ENCODE results near the gene SFMBT2. TPM values are rescaled to one million over a fixed set of nuclear protein-coding genes. Genes with fewer than 3 reads are reported as not detected.

Gene SFMBT2
- total and polyA plus RNA-seq, 10 of the 15 experiments (the other 5 are each of a cell fraction or from before 2014, with no cell fraction given) = 2.8 to 29.6 (median 15.1) TPM

DNA sequence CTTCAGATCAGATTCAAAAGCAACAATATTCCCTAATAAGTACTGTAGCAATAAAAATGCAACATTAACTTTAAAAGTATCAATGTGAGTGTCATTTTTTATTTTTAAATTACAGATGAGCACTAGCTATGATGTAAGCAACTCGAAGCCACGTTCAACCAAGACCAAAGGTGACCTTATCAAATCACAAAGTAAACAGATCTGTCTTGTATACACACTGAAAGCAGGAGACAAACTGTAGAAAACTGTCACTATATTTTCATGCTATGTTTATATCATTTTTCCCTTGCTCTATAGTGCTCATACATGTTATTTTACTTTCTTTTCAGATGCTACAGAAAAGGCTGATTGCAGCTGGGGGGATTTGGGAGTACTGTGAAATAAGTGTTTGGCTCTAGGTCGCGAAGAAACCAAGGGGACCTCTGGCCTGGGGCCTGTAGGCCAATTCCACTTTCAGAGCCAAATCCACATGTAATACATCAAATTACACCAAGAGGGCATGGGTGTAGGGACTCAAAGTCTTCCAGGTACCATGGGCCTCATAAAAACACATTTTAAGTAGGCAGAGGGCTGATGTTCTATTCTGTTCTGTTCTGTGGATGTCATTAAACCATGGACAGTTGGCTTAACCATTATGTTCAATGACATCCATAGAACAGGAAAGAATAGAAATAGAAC is 245.2 kb downstream of the SFMBT2 start:
- no peak overlapping the region for H3K9ac ChIP-seq (ENCODE audit: control insufficient read depth, insufficient read depth, low read length)
- no peaks in the 10 kb centered on the region for H3K9me3 ChIP-seq (replicated peaks; ENCODE audit: control insufficient read depth, insufficient read depth, low read length)
- ATAC-seq (no peak), DNase-seq (ENCODE audit: low read depth, low spot score) (no peak), FAIRE-seq (no peak)
- no peak overlapping the region for H3K27ac ChIP-seq (ENCODE audit: control insufficient read depth, insufficient read depth)
- no peak for TF ChIP-seq MEF2B (IDR thresholded peaks at IDR 0.05; ENCODE audit: partially characterized antibody, poor library complexity, severe bottlenecking)
- no peak for TF ChIP-seq HCFC1 (IDR thresholded peaks at IDR 0.05; ENCODE audit: low read length)
- no peak for TF ChIP-seq NFYB (IDR thresholded peaks at IDR 0.05; ENCODE audit: insufficient read depth, low read depth, low read length)
- TF ChIP-seq RCOR1 (conservative IDR thresholded peaks at IDR 0.05; ENCODE audit: low read depth, low read length) = no peak
- TF ChIP-seq, protein P1, sequence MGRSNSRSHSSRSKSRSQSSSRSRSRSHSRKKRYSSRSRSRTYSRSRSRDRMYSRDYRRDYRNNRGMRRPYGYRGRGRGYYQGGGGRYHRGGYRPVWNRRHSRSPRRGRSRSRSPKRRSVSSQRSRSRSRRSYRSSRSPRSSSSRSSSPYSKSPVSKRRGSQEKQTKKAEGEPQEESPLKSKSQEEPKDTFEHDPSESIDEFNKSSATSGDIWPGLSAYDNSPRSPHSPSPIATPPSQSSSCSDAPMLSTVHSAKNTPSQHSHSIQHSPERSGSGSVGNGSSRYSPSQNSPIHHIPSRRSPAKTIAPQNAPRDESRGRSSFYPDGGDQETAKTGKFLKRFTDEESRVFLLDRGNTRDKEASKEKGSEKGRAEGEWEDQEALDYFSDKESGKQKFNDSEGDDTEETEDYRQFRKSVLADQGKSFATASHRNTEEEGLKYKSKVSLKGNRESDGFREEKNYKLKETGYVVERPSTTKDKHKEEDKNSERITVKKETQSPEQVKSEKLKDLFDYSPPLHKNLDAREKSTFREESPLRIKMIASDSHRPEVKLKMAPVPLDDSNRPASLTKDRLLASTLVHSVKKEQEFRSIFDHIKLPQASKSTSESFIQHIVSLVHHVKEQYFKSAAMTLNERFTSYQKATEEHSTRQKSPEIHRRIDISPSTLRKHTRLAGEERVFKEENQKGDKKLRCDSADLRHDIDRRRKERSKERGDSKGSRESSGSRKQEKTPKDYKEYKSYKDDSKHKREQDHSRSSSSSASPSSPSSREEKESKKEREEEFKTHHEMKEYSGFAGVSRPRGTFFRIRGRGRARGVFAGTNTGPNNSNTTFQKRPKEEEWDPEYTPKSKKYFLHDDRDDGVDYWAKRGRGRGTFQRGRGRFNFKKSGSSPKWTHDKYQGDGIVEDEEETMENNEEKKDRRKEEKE (IDR thresholded peaks at IDR 0.05) = no peak
- TF ChIP-seq, protein P2, sequence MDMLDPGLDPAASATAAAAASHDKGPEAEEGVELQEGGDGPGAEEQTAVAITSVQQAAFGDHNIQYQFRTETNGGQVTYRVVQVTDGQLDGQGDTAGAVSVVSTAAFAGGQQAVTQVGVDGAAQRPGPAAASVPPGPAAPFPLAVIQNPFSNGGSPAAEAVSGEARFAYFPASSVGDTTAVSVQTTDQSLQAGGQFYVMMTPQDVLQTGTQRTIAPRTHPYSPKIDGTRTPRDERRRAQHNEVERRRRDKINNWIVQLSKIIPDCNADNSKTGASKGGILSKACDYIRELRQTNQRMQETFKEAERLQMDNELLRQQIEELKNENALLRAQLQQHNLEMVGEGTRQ (IDR thresholded peaks at IDR 0.05; ENCODE audit: borderline replicate concordance, low read depth, low read length) = no peak
- TF ChIP-seq NFIC (IDR thresholded peaks at IDR 0.05; ENCODE audit: low read depth, low read length) = no peak
- no peak for TF ChIP-seq CBX3 (IDR thresholded peaks at IDR 0.05; ENCODE audit: borderline replicate concordance, low read depth)
- no peak for TF ChIP-seq KDM1A (IDR thresholded peaks at IDR 0.05; ENCODE audit: borderline replicate concordance)
- TF ChIP-seq, protein P3, sequence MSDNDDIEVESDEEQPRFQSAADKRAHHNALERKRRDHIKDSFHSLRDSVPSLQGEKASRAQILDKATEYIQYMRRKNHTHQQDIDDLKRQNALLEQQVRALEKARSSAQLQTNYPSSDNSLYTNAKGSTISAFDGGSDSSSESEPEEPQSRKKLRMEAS (IDR thresholded peaks at IDR 0.05; ENCODE audit: low read depth, low read length) = no peak
- TF ChIP-seq EP300 (IDR thresholded peaks at IDR 0.05; ENCODE audit: borderline replicate concordance in 1 of 2, control insufficient read depth in 1 of 2, low read depth in 2 of 2, low read length in 2 of 2) = no peak
- no peak for TF ChIP-seq ZBED1 (IDR thresholded peaks at IDR 0.05; ENCODE audit: borderline replicate concordance)
- intact Hi-C loops (cut with micrococcal nuclease; ENCODE audit: unreplicated experiment) (no loop called here), in situ Hi-C loops (cut with MboI) (no loop called here)
- ChIA-PET CTCF (interaction anchor here (1.0 kb wide), 1 partner anchor 10 kb away, joined by 3 read pairs; no protein-coding TSS in a partner anchor), SMC1A (ENCODE audit: uncharacterized antibody, unreplicated experiment) (interaction anchor here (1.5 kb wide), 1 partner anchor 13 kb away, joined by 5 read pairs; no protein-coding TSS in a partner anchor), RAD21 (ENCODE audit: unreplicated experiment) (no interaction called here), POLR2A (interaction anchor here (0.6 kb wide), 1 partner anchor 63 kb away, joined by 3 read pairs; no protein-coding TSS in a partner anchor)
- WGBS (ENCODE audit: insufficient coverage, insufficient replicate concordance, low lambda C conversion rate, missing lambda C conversion rate) = 95% methylated on average over 4 of the region's 4 CpGs
- H3K79me2 ChIP-seq (ENCODE audit: control insufficient read depth, insufficient read depth, low read length) = no peaks in the 10 kb centered on the region
- no peaks in the 10 kb centered on the region for H3K27me3 ChIP-seq (replicated peaks in 1 of 2; ENCODE audit: control insufficient read depth in 2 of 2, insufficient read depth in 2 of 2, low read length in 1 of 2)
- H4K20me1 ChIP-seq (ENCODE audit: control insufficient read depth, insufficient read depth) = no peaks in the 10 kb centered on the region
- no TSS peak for BruUV-seq (replicated peaks)
- H3K36me3 ChIP-seq (ENCODE audit: control insufficient read depth in 2 of 2, insufficient read depth in 2 of 2, low read length in 1 of 2) = peaks cover 34 to 35% of the 10 kb centered on the region in 2 experiments
- H3K4me3 ChIP-seq = no peak overlapping the region
- no peak overlapping the region for H3K4me2 ChIP-seq (ENCODE audit: control insufficient read depth, insufficient read depth)
- no peak overlapping the region for H2AFZ ChIP-seq (ENCODE audit: control insufficient read depth, low read depth, low read length)
- H3K4me1 ChIP-seq (ENCODE audit: control insufficient read depth, insufficient read depth, low read length) = no peaks in the 10 kb centered on the region
